IPS-18a (cell line): ENCODE measurements around the gene HDGFL2.

Source experiments
- H3K27ac ChIP-seq: one replicate; pipeline ENCODE4 v1.5.1; 2013; ENCODE audit warnings: low read length
- H3K27me3 ChIP-seq: one replicate; pipeline ENCODE4 v1.6.1; 2013; ENCODE audit warnings: mild to moderate bottlenecking, low read length; ENCODE audit not compliant: control insufficient read depth, insufficient read depth
- H3K36me3 ChIP-seq: one replicate; pipeline ENCODE4 v1.6.1; 2013; ENCODE audit warnings: low read depth, low read length; ENCODE audit not compliant: control insufficient read depth
- H3K4me1 ChIP-seq: one replicate; pipeline ENCODE4 v1.6.1; 2013; ENCODE audit warnings: low read depth, low read length; ENCODE audit not compliant: control insufficient read depth
- H3K4me3 ChIP-seq: one replicate; pipeline ENCODE4 v1.5.1; 2013; ENCODE audit warnings: low read length
- H3K9ac ChIP-seq: one replicate; pipeline ENCODE4 v1.6.1; 2013; ENCODE audit warnings: mild to moderate bottlenecking, low read length, moderate library complexity
- H3K9me3 ChIP-seq: one replicate; pipeline ENCODE4 v1.6.1; 2013; ENCODE audit warnings: low read depth, low read length; ENCODE audit not compliant: control insufficient read depth

Gene HDGFL2

DNA sequence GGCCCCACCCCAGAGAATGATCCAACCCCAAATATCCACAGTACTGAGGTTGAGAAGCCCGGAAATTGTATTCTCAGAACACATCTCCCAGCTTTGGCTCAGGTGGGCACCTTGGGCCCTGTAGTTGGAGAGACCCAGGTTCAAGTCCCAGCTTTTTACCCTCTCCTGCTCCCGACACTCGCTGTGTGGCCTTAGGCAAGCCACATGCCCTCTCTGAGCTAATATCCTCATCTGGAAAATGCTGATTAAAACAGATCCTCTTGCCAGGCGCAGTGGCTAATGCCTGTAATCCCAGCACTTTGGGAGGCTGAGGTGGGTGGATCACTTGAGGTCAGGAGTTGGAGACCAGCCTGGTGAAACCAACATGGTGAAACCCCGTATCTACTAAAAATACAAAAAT is 43.6 kb downstream of the HDGFL2 start:
- no peaks in the 10 kb centered on the region for H3K9me3 ChIP-seq
- no peak overlapping the region for H3K4me3 ChIP-seq
- H3K27ac ChIP-seq, result no peak overlapping the region
- no peaks in the 10 kb centered on the region for H3K4me1 ChIP-seq
- peaks cover 57% of the 10 kb centered on the region for H3K27me3 ChIP-seq
- H3K9ac ChIP-seq, result no peak overlapping the region
- no peaks in the 10 kb centered on the region for H3K36me3 ChIP-seq

- no peaks in the 10 kb centered on the region for H3K36me3 ChIP-seq
- H3K4me1 ChIP-seq, result no peaks in the 10 kb centered on the region
- H3K27me3 ChIP-seq, result peaks cover 55% of the 10 kb centered on the region
- H3K9ac ChIP-seq, result no peak overlapping the region
- H3K4me3 ChIP-seq, result no peak overlapping the region
- no peak overlapping the region for H3K27ac ChIP-seq
- H3K9me3 ChIP-seq, result no peaks in the 10 kb centered on the region
Measured at GRCh38 chr19:4516199-4516938, 44.3 kb downstream of the HDGFL2 start.

DNA sequence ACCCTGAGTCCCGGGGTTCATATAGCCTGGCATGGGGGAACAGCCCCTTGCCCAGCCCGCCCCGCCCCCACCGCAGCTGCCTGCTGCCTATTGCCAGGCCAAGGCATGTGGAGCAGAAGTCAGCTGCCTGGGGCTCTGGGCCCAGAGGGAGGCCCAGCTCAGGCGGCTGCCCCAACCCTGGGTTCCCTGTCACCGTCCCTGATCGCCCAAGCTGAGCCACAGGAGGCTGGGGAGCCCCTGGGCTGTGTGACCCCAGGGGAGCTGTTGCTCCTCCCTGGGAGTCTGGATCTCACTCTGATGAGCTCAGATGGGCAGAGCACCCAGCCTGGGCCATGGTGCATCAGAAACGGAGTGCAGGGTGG is 44.8 kb downstream of the HDGFL2 start:
- H3K27ac ChIP-seq, result no peak overlapping the region
- peaks cover 55% of the 10 kb centered on the region for H3K27me3 ChIP-seq
- H3K36me3 ChIP-seq, result no peaks in the 10 kb centered on the region
- H3K4me3 ChIP-seq, result no peak overlapping the region
- H3K9ac ChIP-seq, result no peak overlapping the region
- no peaks in the 10 kb centered on the region for H3K9me3 ChIP-seq
- H3K4me1 ChIP-seq, result no peaks in the 10 kb centered on the region

DNA sequence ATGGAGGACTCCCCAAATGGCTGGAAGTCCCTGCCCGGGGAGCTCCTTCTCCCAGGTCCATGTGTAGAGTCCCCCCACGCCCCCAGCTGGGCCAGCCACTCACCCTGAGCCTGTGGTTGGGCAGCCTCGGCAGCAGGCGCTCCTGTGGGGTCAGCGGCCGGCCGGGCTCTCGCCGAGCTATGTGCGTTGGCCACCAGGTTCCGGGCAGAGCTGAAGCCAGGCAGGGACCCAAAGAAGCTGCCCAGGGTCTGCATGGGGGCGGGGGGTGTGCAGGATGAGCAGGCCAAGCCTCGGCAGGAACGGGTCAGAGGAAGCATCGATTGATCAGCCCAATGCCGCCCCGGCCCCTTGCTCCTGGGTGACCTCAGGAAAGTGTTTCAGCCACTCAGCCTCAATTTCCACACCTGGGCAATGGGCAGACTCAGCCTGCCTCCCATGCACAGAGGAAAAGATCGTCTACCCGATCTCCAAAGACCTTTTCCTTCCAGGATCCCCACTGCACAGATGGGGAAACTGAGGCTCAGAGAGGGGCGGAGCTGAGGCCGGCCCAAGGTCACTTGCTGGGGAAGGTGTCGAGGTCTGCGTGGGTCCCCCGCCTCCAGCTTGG is 45.5 kb downstream of the HDGFL2 start:
- Histone ChIP-seq H3K27me3 (peaks cover 48% of the 10 kb centered on the region), H3K36me3 (no peaks in the 10 kb centered on the region), H3K9me3 (no peaks in the 10 kb centered on the region), H3K27ac (no peak overlapping the region), H3K4me3 (no peak overlapping the region), H3K4me1 (no peaks in the 10 kb centered on the region), H3K9ac (no peak overlapping the region)

DNA sequence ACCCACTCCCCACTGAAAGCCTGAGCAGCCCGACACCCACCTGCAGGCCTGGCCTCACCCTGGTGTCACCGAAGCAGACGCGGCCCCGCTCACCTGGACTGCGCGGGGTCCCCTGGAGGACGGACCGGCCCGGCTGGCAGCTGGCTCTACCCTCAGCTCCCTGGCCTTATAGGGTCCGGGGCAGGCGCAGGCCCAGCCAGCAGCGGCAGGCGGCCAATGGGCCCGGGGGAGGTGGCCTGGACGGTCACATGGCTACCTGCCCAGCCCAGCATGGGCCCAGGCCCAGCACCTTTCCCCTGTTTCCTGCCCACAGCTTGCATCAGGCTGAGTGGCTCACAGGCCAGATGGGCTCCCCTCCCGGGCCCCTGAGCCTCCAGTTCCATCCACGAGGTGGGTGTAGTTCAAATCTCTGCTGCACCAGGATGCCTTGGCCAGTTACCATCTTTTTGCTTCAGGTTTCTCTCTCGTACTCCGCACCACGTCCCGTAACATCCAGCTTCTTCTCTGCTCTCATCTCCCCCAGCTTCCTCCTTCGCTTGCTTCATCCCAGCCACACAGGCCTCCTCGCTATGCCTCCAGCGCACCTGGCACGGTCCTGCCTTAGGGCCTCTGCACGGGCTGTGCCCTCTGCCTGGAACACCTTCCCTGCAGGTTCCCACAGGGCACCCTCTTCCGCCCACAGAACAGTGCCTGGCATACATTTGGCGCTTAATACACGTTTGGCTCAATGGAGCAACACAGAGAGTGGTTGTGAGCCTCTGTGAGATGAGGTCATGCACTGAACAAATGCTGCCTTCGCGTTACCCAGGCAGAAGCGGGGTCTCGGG is 46.5 kb downstream of the HDGFL2 start, which contains the start of gene PLIN4:
Gene PLIN4 (minus strand): TSS at position 142 of the 827 bp plus-strand sequence. CDS start 214 bp downstream, outside the sequence.
- no peak within 1 kb of the TSS for H3K27ac ChIP-seq
- H3K9ac ChIP-seq, result no peak within 1 kb of the TSS
- peaks cover 40% of the 10 kb centered on the region for H3K27me3 ChIP-seq
- H3K36me3 ChIP-seq, result no peaks in the 10 kb centered on the region
- no peaks in the 10 kb centered on the region for H3K4me1 ChIP-seq
- no peak within 1 kb of the TSS for H3K4me3 ChIP-seq
- H3K9me3 ChIP-seq, result no peaks in the 10 kb centered on the region

- no peak overlapping the region for H3K9ac ChIP-seq
- H3K27ac ChIP-seq, result no peak overlapping the region
- H3K9me3 ChIP-seq, result no peaks in the 10 kb centered on the region
- H3K27me3 ChIP-seq, result peaks cover 34% of the 10 kb centered on the region
- H3K4me1 ChIP-seq, result no peaks in the 10 kb centered on the region
- H3K4me3 ChIP-seq, result no peak overlapping the region
- H3K36me3 ChIP-seq, result no peaks in the 10 kb centered on the region
Measured at GRCh38 chr19:4519172-4519496, 47.0 kb downstream of the HDGFL2 start.

GRCh38 chr19:4519521-4520277 is 47.6 kb downstream of the HDGFL2 start:
- Histone ChIP-seq H3K4me1 (no peaks in the 10 kb centered on the region), H3K27ac (no peak overlapping the region), H3K4me3 (no peak overlapping the region), H3K9ac (no peak overlapping the region), H3K9me3 (no peaks in the 10 kb centered on the region), H3K27me3 (peaks cover 32% of the 10 kb centered on the region), H3K36me3 (no peaks in the 10 kb centered on the region)

DNA sequence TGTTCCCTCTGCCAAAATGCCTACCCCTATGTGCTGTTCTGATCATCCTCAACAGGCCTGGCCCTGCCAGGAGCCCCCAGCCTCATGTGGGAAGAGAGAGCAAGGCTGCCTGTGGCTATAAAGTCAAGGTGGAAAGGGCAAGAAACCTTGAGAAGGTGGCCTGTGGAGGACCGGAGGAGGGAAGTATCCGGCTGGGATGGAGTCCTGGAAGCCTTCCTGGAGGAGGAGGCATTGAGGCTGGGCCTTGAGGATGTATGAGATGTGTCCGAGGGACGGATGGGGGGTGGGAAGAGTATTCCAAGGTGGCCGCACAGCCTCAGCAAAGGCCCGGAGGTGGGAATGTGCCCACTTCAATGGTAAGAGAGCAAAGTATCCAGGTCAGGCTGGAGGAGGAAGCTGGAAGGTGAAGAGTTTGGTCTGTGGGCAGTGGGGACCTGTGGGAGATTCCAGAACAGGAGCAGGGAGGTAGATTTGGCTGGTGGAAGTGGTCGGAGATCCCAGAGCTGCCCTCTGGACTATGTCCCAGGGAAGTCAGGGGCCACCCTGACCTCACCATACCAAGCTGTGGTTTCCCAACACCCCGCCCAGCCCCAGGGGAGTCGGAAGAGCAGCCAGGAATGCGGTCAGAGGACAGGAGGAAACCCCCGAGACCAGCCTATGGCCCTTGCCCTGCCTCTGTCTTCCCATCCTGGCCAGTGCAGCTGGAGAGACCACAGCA is 49.2 kb downstream of the HDGFL2 start:
- Histone ChIP-seq H3K4me3 (no peak overlapping the region), H3K27me3 (peaks cover 20% of the 10 kb centered on the region), H3K27ac (no peak overlapping the region), H3K9ac (no peak overlapping the region), H3K4me1 (no peaks in the 10 kb centered on the region), H3K36me3 (no peaks in the 10 kb centered on the region), H3K9me3 (no peaks in the 10 kb centered on the region)

DNA sequence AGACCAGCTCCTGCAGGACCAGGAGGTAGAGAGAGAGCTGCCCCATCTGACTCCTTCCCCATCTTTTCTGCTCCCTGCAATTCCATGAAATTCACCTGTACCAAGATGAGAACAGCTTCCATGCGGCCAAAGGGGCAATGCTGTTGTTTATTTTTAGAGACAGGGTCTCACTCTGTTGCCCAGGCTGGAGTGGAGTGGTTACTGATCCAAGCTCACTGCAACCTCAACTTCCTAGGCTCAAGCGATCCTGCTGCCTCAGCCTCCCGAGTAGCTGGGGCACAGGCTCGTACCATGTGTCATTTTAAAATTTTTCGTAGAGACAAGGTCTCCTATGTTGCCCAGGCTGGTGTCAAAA is 49.8 kb downstream of the HDGFL2 start:
- no peaks in the 10 kb centered on the region for H3K9me3 ChIP-seq
- H3K4me1 ChIP-seq, result no peaks in the 10 kb centered on the region
- no peak overlapping the region for H3K9ac ChIP-seq
- no peak overlapping the region for H3K27ac ChIP-seq
- H3K36me3 ChIP-seq, result no peaks in the 10 kb centered on the region
- H3K4me3 ChIP-seq, result no peak overlapping the region
- peaks cover 19% of the 10 kb centered on the region for H3K27me3 ChIP-seq

- Histone ChIP-seq H3K27me3 (peaks cover 19% of the 10 kb centered on the region), H3K4me1 (no peaks in the 10 kb centered on the region), H3K27ac (no peak overlapping the region), H3K4me3 (no peak overlapping the region), H3K9me3 (no peaks in the 10 kb centered on the region), H3K9ac (no peak overlapping the region), H3K36me3 (no peaks in the 10 kb centered on the region)
Measured at GRCh38 chr19:4522291-4523002, 50.4 kb downstream of the HDGFL2 start.
